HCT116 (cell line): ENCODE measurements around the gene A2M. TPM values are rescaled to one million over a fixed set of nuclear protein-coding genes. Genes with fewer than 3 reads are reported as not detected.

ENCODE experiments used
- ATAC-seq: fragments of 200-7000 bp; cut with Tn5 transposase; 2 replicates; pipeline ENCODE4 v1.9.1; 2020; ENCODE audit warnings: mild to moderate bottlenecking, moderate library complexity
- BruUV-seq: library from RNA; stranded (reverse); fragments of 400-500 nt; replicated peaks from 2 replicates; lab custom pipeline; 2021; lab: Mats Ljungman, UMichigan
- CTCF ChIA-PET: fragments of 300-600 bp; sonication (Branson Sonifier 250); formaldehyde crosslinking; loops from one replicate; lab custom pipeline; 2021; ENCODE audit warnings: antibody characterized with exemption; lab: Charles Lee
- POLR2A ChIA-PET: fragments of 300-600, 350-600 bp; sonication (Branson Sonifier 250); formaldehyde crosslinking; loops from one replicate; lab custom pipeline; 2021; ENCODE audit warnings: antibody characterized with exemption; lab: Charles Lee
- RAD21 ChIA-PET, 2 experiments: fragments of 300-600 bp; sonication (Branson Sonifier 250); formaldehyde crosslinking; loops; one replicate each; lab custom pipeline; 2023; ENCODE audit warnings: low total read pairs in 2 of 2; ENCODE audit not compliant: uncharacterized antibody in 2 of 2, unreplicated experiment in 2 of 2, low non-redundant PET in 1 of 2; lab: Charles Lee
- DNase-seq: peaks from one replicate; pipeline ENCODE4 v3.0.0-alpha.2; 2010; ENCODE audit warnings: low read depth, low spot score
- H2AFZ ChIP-seq: fragments of 200-600 bp; shearing (Covaris generic), sonication (generic); 2 replicates; pipeline ENCODE4 v1.6.1; 2017; ENCODE audit warnings: low read depth, mixed run types, mixed read lengths, antibody characterized with exemption, low read length; ENCODE audit not compliant: poor library complexity, severe bottlenecking
- H3K27ac ChIP-seq: 2 replicates; pipeline ENCODE4 v1.5.1; 2012; ENCODE audit warnings: low read depth, low read length
- H3K27me3 ChIP-seq: fragments of 200-600 bp; sonication (generic); 2 replicates; pipeline ENCODE4 v1.6.1; 2016; ENCODE audit warnings: mixed run types, low read length, mixed read lengths; ENCODE audit not compliant: insufficient read depth
- H3K36me3 ChIP-seq, 2 experiments: fragments of 200-500 bp in 1 of 2; fragments of 200-600 bp in 1 of 2; sonication (Bioruptor generic) in 1 of 2; sonication (generic) in 1 of 2; 2 replicates each; pipeline versions ENCODE4 v1.5.1 to v1.6.1; 2014 to 2016; ENCODE audit warnings: low read length in 2 of 2, inconsistent platforms in 1 of 2, mixed read lengths in 1 of 2, mixed run types in 1 of 2; ENCODE audit not compliant: insufficient read depth in 2 of 2, control insufficient read depth in 1 of 2
- H3K4me1 ChIP-seq, 2 experiments: fragments of 200-600 bp in 1 of 2; sonication (generic) in 1 of 2; 2 replicates each; pipeline versions ENCODE4 v1.5.1 to v1.6.1; 2012 to 2017; ENCODE audit warnings: low read length in 2 of 2, inconsistent platforms in 1 of 2, mild to moderate bottlenecking in 1 of 2, mixed read lengths in 1 of 2, mixed run types in 1 of 2, moderate library complexity in 1 of 2; ENCODE audit not compliant: insufficient read depth in 2 of 2, control insufficient read depth in 1 of 2
- H3K4me2 ChIP-seq: fragments of 200-600 bp; sonication (generic); 2 replicates; pipeline ENCODE4 v1.6.1; 2017; ENCODE audit warnings: mixed run types, low read length, mixed read lengths
- H3K4me3 ChIP-seq, 2 experiments: fragments of 200-600 bp in 1 of 2; sonication (generic) in 1 of 2; replicated peaks in 1 of 2; 2 replicates each; pipeline ENCODE4 v1.5.1; 2011 to 2016; ENCODE audit warnings: low read length in 2 of 2, control low read depth in 1 of 2, low read depth in 1 of 2, mild to moderate bottlenecking in 1 of 2, mixed read lengths in 1 of 2, mixed run types in 1 of 2
- H3K79me2 ChIP-seq: fragments of 200-600 bp; sonication (generic); 2 replicates; pipeline ENCODE4 v1.6.1; 2017; ENCODE audit warnings: mild to moderate bottlenecking, mixed run types, low read length, moderate library complexity, mixed read lengths; ENCODE audit not compliant: insufficient read depth
- H3K9ac ChIP-seq: fragments of 200-600 bp; sonication (generic); 2 replicates; pipeline ENCODE4 v1.6.1; 2016; ENCODE audit warnings: low read length, mixed read lengths
- H3K9me2 ChIP-seq: fragments of 200-600 bp; sonication (generic), shearing (Covaris generic); 2 replicates; pipeline ENCODE4 v1.6.1; 2017; ENCODE audit warnings: mixed run types, mild to moderate bottlenecking, moderate library complexity; ENCODE audit not compliant: insufficient read depth
- H3K9me3 ChIP-seq, 2 experiments: fragments of 200-500 bp in 1 of 2; fragments of 200-600 bp in 1 of 2; sonication (Bioruptor generic) in 1 of 2; sonication (generic) in 1 of 2; 2 replicates each; pipeline ENCODE4 v1.6.1; 2014 to 2017; ENCODE audit warnings: low read length in 2 of 2, mixed read lengths in 2 of 2, inconsistent platforms in 1 of 2, low read depth in 1 of 2, mild to moderate bottlenecking in 1 of 2, mixed run types in 1 of 2, moderate library complexity in 1 of 2; ENCODE audit not compliant: control insufficient read depth in 1 of 2, insufficient read depth in 1 of 2
- H4K20me1 ChIP-seq: fragments of 200-600 bp; sonication (generic), shearing (Covaris generic); 2 replicates; pipeline ENCODE4 v1.6.1; 2017; ENCODE audit warnings: mixed run types, mild to moderate bottlenecking, moderate library complexity; ENCODE audit not compliant: insufficient read depth
- CBX3 ChIP-seq: IDR thresholded peaks from 2 replicates; pipeline ENCODE4 v1.6.1; 2012; ENCODE audit warnings: low read depth
- CEBPB ChIP-seq: IDR thresholded peaks from 2 replicates; pipeline ENCODE4 v1.6.1; 2012; ENCODE audit warnings: low read depth
- CTCF ChIP-seq, 3 experiments: fragments of 200-600 bp in 1 of 3; sonication (generic) in 1 of 3; IDR thresholded peaks in 2 of 3; conservative IDR thresholded peaks in 1 of 3; 2 replicates each; pipeline ENCODE4 v1.5.1; 2012 to 2017; ENCODE audit warnings: low read depth in 2 of 3, low read length in 2 of 3, antibody characterized with exemption in 1 of 3, borderline replicate concordance in 1 of 3, control low read depth in 1 of 3, mild to moderate bottlenecking in 1 of 3, mixed read lengths in 1 of 3, mixed run types in 1 of 3, moderate library complexity in 1 of 3; ENCODE audit not compliant: insufficient read depth in 1 of 3
- ELF1 ChIP-seq: IDR thresholded peaks from 2 replicates; pipeline ENCODE4 v1.6.1; 2012; ENCODE audit warnings: low read depth, borderline replicate concordance
- EZH2 ChIP-seq: fragments of 200-600 bp; sonication (generic); IDR thresholded peaks from 2 replicates; pipeline ENCODE4 v1.6.1; 2017; ENCODE audit warnings: antibody characterized with exemption, mixed run types
- EZH2phosphoT487 ChIP-seq: fragments of 200-600 bp; IDR thresholded peaks from 2 replicates; pipeline ENCODE4 v1.6.1; 2018; ENCODE audit warnings: antibody characterized with exemption, borderline replicate concordance
- JUND ChIP-seq: IDR thresholded peaks from 2 replicates; pipeline ENCODE4 v1.6.1; 2012
- MAX ChIP-seq: IDR thresholded peaks from 2 replicates; pipeline ENCODE4 v1.6.1; 2012
- POLR2AphosphoS5 ChIP-seq: IDR thresholded peaks from 2 replicates; pipeline ENCODE4 v1.6.1; 2011; ENCODE audit warnings: mild to moderate bottlenecking, low read depth, low read length, moderate library complexity
- RAD21 ChIP-seq: IDR thresholded peaks from 2 replicates; pipeline ENCODE4 v1.6.1; 2012; ENCODE audit warnings: low read depth, mild to moderate bottlenecking
- REST ChIP-seq: IDR thresholded peaks from 2 replicates; pipeline ENCODE4 v1.6.1; 2012; ENCODE audit warnings: low read depth
- SIN3A ChIP-seq: IDR thresholded peaks from 2 replicates; pipeline ENCODE4 v1.6.1; 2012; ENCODE audit warnings: low read depth
- SP1 ChIP-seq: IDR thresholded peaks from 2 replicates; pipeline ENCODE4 v1.6.1; 2012; ENCODE audit warnings: low read depth
- SRF ChIP-seq: IDR thresholded peaks from 2 replicates; pipeline ENCODE4 v1.6.1; 2012; ENCODE audit warnings: low read depth
- YY1 ChIP-seq: IDR thresholded peaks from 2 replicates; pipeline ENCODE4 v1.6.1; 2011; ENCODE audit warnings: low read length, low read depth, moderate library complexity, mild to moderate bottlenecking; ENCODE audit not compliant: insufficient replicate concordance; ENCODE audit errors: extremely low read depth
- ZNF274 ChIP-seq: fragments of 200-500 bp; sonication (Bioruptor generic); IDR thresholded peaks from 2 replicates; pipeline ENCODE4 v1.6.1; 2014; ENCODE audit warnings: mild to moderate bottlenecking, low read depth, low read length, inconsistent platforms
- intact Hi-C: fragments of 100-400 bp; cut with micrococcal nuclease; formaldehyde crosslinking; loops from 2 replicates; pipeline ENCODE4 v1.10.0; 2022
- total RNA-seq: library from RNA; stranded (reverse); gene quantifications from one replicate; pipeline ENCODE4 v1.2.1, GENCODE V29; 2021; ENCODE audit not compliant: unreplicated experiment

The A2M gene
- total RNA-seq, 1 experiment from 2014 or later = 3.0 TPM

GRCh38 chr12:9120487-9121184, 4.9 kb upstream of the A2M start:
- no peaks in the 10 kb centered on the region for H3K9me2 ChIP-seq
- no peaks in the 10 kb centered on the region for H3K4me1 ChIP-seq
- ATAC-seq (no peak), DNase-seq (no peak)
- H3K27ac ChIP-seq = no peak overlapping the region
- H3K27me3 ChIP-seq = peaks cover 71% of the 10 kb centered on the region
- intact Hi-C loops = no loop called here
- TF ChIP-seq EZH2 = no peak
- TF ChIP-seq JUND = no peak
- no peak for TF ChIP-seq MAX
- no peak for TF ChIP-seq SP1
- no peaks in the 10 kb centered on the region for H3K79me2 ChIP-seq
- no peak overlapping the region for H3K9ac ChIP-seq
- ChIA-PET RAD21 (no interaction called here), CTCF (no interaction called here), POLR2A (no interaction called here)
- no peak overlapping the region for H3K4me2 ChIP-seq
- no peak overlapping the region for H2AFZ ChIP-seq
- no peaks in the 10 kb centered on the region for H3K36me3 ChIP-seq
- H3K9me3 ChIP-seq = no peaks in the 10 kb centered on the region
- H3K4me3 ChIP-seq = no peak overlapping the region
- H4K20me1 ChIP-seq = no peaks in the 10 kb centered on the region
- no TSS peak for BruUV-seq

DNA sequence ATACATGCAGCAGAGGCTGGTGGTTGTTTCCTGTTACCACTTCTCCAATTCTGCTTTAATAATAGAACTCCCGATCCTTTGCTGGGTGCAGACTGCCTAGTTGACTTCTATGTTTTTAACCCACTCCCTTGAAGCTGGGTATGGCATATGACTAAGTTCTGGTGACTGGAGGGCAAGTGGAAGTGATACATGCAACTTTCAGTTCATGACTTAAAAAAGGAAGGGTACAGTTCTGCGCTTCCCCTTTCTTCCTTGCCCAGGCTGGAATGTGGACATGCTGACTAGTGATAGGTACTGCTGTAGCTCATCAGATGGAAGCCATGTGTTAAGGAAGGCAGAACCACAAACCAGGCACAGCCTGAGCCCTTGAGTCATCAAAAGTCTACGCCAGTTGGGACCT, 2.4 kb upstream of the A2M start:
- CTCF ChIA-PET = no interaction called here
- no peaks in the 10 kb centered on the region for H3K79me2 ChIP-seq
- H3K27ac ChIP-seq = no peak overlapping the region
- no TSS peak for BruUV-seq
- no peak overlapping the region for H3K4me2 ChIP-seq
- no peaks in the 10 kb centered on the region for H3K4me1 ChIP-seq
- no peaks in the 10 kb centered on the region for H3K9me2 ChIP-seq
- H3K9ac ChIP-seq = no peak overlapping the region
- no peaks in the 10 kb centered on the region for H4K20me1 ChIP-seq
- H3K4me3 ChIP-seq = no peak overlapping the region
- H3K27me3 ChIP-seq = peaks cover 72% of the 10 kb centered on the region
- no peaks in the 10 kb centered on the region for H3K9me3 ChIP-seq
- DNase-seq (no peak), ATAC-seq (no peak)
- intact Hi-C loops = no loop called here
- RAD21 ChIA-PET = no interaction called here
- H2AFZ ChIP-seq = no peak overlapping the region
- H3K36me3 ChIP-seq = no peaks in the 10 kb centered on the region
- POLR2A ChIA-PET = no interaction called here
- TF ChIP-seq POLR2AphosphoS5 (no peak), CBX3 (no peak), EZH2 (no peak), CTCF (IDR thresholded peaks at IDR 0.05 in 2 of 3, conservative IDR thresholded peaks at IDR 0.05 in 1 of 3; ENCODE audit: borderline replicate concordance in 1 of 3, insufficient read depth in 1 of 3, low read depth in 2 of 3, low read length in 2 of 3) (no peak), SP1 (no peak), ELF1 (no peak), SIN3A (no peak), RAD21 (no peak), SRF (no peak), ZNF274 (no peak), YY1 (no peak), CEBPB (no peak), REST (no peak), EZH2phosphoT487 (no peak)
